Retinal pigment epithelial cell (primary cell): ENCODE results near the gene KLK1.

Experiments used
- DNase-seq: peaks from one replicate; pipeline ENCODE4 v3.0.0-alpha.2; 2010; ENCODE audit warnings: low read depth
- H3K4me3 ChIP-seq: 2 replicates; pipeline ENCODE4 v1.5.1; 2011; ENCODE audit warnings: mild to moderate bottlenecking, low read length, control low read depth, moderate library complexity
- TF ChIP-seq, protein P1 (sequence below): conservative IDR thresholded peaks from 2 replicates; pipeline ENCODE4 v1.5.1; 2011; ENCODE audit warnings: low read depth, low read length, control low read depth, inconsistent platforms

KLK1 gene

GRCh38 chr19:50796634-50797428 lies 26.8 kb downstream of the KLK1 start:
- DNase-seq, result no peak
- TF ChIP-seq, protein P1, sequence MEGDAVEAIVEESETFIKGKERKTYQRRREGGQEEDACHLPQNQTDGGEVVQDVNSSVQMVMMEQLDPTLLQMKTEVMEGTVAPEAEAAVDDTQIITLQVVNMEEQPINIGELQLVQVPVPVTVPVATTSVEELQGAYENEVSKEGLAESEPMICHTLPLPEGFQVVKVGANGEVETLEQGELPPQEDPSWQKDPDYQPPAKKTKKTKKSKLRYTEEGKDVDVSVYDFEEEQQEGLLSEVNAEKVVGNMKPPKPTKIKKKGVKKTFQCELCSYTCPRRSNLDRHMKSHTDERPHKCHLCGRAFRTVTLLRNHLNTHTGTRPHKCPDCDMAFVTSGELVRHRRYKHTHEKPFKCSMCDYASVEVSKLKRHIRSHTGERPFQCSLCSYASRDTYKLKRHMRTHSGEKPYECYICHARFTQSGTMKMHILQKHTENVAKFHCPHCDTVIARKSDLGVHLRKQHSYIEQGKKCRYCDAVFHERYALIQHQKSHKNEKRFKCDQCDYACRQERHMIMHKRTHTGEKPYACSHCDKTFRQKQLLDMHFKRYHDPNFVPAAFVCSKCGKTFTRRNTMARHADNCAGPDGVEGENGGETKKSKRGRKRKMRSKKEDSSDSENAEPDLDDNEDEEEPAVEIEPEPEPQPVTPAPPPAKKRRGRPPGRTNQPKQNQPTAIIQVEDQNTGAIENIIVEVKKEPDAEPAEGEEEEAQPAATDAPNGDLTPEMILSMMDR, result no peak
- H3K4me3 ChIP-seq, result no peak overlapping the region

DNA sequence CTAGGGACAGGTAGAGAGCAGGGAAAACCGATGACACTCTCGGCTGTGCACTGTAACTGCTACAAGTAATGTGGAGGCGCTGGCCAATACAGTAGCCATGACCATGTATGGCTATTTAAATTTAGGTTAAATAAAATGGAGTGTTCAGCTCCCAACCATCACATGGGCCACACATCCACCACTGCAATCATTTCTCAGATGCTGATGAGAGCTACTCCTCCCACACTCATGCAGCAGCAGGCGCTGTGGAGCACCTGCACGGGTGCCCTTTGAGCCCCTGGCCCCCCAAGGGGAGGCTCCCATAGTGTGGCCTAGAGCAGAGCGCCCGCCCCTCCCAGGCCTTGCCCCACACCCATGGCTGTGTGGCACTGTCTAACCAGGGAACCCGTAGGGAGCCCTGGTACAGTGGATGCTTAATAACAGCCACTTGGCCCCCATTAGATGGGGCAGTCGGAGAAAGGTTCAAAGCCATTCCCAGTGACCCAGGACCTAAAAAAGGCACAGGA lies 27.4 kb downstream of the KLK1 start:
- TF ChIP-seq, protein P1, result no peak

DNA sequence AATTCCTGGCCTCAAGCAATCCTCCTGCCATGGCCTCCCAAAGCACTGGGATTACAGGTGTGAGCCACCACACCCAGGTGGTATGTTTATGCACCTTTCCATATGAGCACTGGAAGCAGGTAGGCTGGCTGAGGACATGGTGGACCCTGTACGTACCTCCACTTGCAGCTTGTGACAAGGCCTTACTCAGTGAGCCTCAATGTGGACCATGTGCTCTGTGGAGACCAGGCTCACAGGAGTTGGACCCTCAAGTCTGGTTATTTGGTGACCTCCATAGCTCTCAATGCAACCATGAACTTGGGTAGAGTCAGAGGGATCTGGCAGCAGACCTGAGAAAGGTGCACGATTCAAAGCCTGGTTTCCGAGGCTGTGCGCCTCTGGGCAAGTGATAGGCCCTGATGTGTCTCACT lies 27.9 kb downstream of the KLK1 start:
- H3K4me3 ChIP-seq, result no peak overlapping the region
- TF ChIP-seq, protein P1, result no peak
- DNase-seq, result no peak

More for the DNA sequence above, 27.4 kb downstream of the KLK1 start:
- no peak for DNase-seq
- H3K4me3 ChIP-seq, result no peak overlapping the region

DNA sequence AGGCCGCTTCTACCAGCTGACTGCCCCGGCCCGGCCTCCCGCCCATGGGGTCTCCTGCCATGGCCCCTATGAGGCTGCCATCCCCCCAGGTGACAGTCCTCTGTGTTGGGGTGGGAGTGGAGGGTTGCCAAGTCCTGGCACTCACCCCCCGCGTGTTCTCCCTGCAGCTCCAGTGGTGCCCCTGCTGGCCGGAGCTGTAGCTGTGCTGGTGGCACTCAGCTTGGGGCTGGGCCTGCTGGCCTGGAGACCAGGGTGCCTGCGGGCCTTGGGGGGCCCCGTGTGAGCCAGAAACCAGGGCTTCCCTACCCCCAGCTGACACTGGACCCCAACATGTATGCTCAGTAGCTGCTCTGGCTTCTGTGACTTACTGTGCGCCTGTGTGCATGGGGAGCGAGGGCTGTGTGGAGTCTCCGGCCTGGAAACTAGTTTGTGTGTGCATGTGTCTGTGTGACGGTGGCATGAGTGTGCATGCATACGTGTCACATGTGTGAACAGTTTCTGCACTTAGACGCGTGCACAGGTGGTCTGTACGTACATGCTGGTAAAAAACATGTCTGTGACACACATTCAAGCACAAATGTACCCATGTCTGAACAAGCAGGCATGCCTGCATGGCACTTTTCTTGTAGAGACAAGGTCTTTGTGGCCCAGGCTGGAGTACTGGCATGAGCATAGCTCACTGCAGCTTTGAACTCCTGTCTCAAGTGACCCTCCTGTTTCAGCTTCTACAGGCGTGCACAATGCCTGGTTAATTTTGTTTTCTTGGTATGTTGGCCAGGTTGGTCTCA lies 28.5 kb downstream of the KLK1 start:
- TF ChIP-seq, protein P1, result peak; percentile 33
- no peak overlapping the region for H3K4me3 ChIP-seq
- no peak for DNase-seq

DNA sequence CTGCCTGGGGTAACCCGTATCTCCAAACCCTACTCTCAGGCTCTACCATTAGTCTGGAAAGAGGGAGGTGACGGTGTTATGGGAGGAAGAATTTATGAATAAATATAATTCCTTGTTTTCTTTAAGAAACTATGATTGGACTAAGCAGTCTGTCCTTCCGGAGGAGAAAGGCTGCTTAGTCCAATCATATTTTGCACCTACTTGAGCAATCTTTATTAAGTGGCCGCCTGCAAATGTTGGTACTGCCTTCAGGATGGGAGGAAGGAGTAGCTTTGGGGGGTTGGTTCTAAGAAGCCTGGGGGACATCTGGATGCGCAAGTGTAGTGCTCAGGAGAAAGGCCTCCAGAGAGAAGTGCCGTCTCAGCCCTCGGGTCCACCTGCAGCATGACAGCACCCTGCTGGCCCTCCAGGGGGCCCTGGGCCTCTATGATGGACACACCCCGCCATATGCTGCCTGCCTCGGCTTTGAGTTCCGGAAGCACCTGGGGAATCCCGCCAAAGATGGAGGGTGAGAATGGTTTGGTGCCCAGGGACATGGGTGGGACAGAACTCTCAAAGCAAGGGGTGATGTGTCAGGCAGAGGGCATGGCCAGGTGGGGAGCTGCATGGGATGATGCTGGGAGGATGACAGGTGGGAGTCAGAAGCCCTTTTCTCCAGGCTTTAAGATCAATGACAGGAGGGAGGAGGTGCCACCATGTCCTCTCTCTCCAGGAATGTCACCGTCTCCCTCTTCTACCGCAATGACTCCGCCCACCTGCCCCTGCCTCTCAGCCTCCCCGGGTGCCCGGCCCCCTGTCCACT lies 29.3 kb downstream of the KLK1 start:
- no peak overlapping the region for H3K4me3 ChIP-seq
- TF ChIP-seq, protein P1, result peak; percentile 30
- no peak for DNase-seq

DNA sequence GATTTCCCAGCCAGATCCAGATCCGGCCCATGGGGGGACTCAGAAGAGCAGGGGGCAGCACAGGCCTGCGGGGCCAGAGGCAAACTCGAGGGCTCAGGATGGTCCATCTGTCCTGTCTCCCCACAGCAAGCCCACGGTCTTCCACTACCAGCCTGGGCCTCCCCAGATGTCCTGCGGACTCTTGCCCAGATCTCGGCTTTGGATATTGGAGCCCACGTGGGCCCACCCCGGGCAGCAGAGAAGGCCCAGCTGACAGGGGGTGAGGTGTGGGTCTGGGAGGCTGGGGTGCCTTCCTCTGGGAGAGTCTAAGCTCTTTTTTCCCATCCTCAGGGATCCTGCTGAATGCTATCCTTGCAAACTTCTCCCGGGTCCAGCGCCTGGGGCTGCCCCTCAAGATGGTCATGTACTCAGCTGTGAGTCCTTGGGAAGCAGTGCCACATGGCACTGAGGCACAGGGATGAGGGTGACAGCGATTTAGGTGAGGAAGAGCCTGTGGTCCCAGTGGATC lies 30.0 kb downstream of the KLK1 start:
- no peak overlapping the region for H3K4me3 ChIP-seq
- DNase-seq, result no peak
- TF ChIP-seq, protein P1, result no peak
